SU-DHL-6 (cell line): ENCODE data around the gene LMO7.
A peak's percentile ranks its signal among the peaks of the same experiment; 100 is the strongest.

Experiments
- H2AFZ ChIP-seq: fragments of 200-600 bp; sonication (generic); 2 replicates; pipeline ENCODE4 v1.6.1; 2014; ENCODE audit warnings: low read depth, mild to moderate bottlenecking, moderate library complexity, mixed read lengths, antibody characterized with exemption, low read length; ENCODE audit not compliant: severe bottlenecking
- H3F3A ChIP-seq: fragments of 200-600 bp; shearing (Covaris generic); 2 replicates; pipeline ENCODE4 v1.6.0; 2016; ENCODE audit warnings: antibody characterized with exemption, mild to moderate bottlenecking; ENCODE audit not compliant: insufficient read depth
- H3K27ac ChIP-seq: fragments of 200-600 bp; sonication (generic); 2 replicates; pipeline ENCODE4 v1.5.1; 2016; ENCODE audit warnings: low read depth, mild to moderate bottlenecking, low read length, moderate library complexity, mixed read lengths
- H3K27me3 ChIP-seq: fragments of 200-600 bp; sonication (generic), shearing (Covaris generic); 2 replicates; pipeline ENCODE4 v1.6.0; 2014; ENCODE audit warnings: mild to moderate bottlenecking, low read length
- H3K36me3 ChIP-seq: fragments of 200-600 bp; sonication (generic); 2 replicates; pipeline ENCODE4 v1.6.1; 2014; ENCODE audit warnings: mild to moderate bottlenecking, low read length, mixed read lengths
- H3K4me2 ChIP-seq: fragments of 300-600, 200-600 bp; shearing (Covaris generic), sonication (generic); 2 replicates; pipeline ENCODE4 v1.6.0; 2014; ENCODE audit warnings: low read length, low read depth, mild to moderate bottlenecking; ENCODE audit not compliant: poor library complexity, severe bottlenecking
- H3K4me3 ChIP-seq: fragments of 200-600 bp; sonication (generic); 2 replicates; pipeline ENCODE4 v1.5.1; 2014; ENCODE audit warnings: antibody characterized with exemption, low read length, mild to moderate bottlenecking, mixed read lengths; ENCODE audit not compliant: insufficient read depth, poor library complexity, severe bottlenecking
- H3K79me2 ChIP-seq: fragments of 200-600 bp; sonication (generic); 2 replicates; pipeline ENCODE4 v1.6.1; 2014; ENCODE audit warnings: mild to moderate bottlenecking, low read length, moderate library complexity; ENCODE audit not compliant: insufficient read depth
- H3K9ac ChIP-seq: fragments of 200-600 bp; sonication (generic); 2 replicates; pipeline ENCODE4 v1.7.0; 2014; ENCODE audit warnings: mild to moderate bottlenecking, low read length
- H3K9me2 ChIP-seq: fragments of 200-600 bp; sonication (generic); replicated peaks from 2 replicates; pipeline ENCODE4 v1.6.1; 2014; ENCODE audit warnings: low read length; ENCODE audit not compliant: insufficient read depth
- H3K9me3 ChIP-seq: fragments of 200-600 bp; sonication (generic); 2 replicates; pipeline ENCODE4 v1.6.1; 2014; ENCODE audit warnings: low read length, mixed read lengths; ENCODE audit not compliant: insufficient read depth
- H4K20me1 ChIP-seq: fragments of 200-600 bp; sonication (generic); 2 replicates; pipeline ENCODE4 v1.6.1; 2014; ENCODE audit warnings: low read depth, mild to moderate bottlenecking, antibody characterized with exemption, low read length, moderate library complexity, mixed read lengths
- CTCF ChIP-seq: fragments of 200-600 bp; sonication (generic); IDR thresholded peaks from one replicate; pipeline ENCODE4 v1.5.1; 2017; ENCODE audit warnings: antibody characterized with exemption, mild to moderate bottlenecking, low read length, moderate library complexity; ENCODE audit not compliant: insufficient read depth, poor library complexity, severe bottlenecking
- EZH2phosphoT487 ChIP-seq: fragments of 200-600 bp; sonication (generic), shearing (Covaris generic); conservative IDR thresholded peaks from 2 replicates; pipeline ENCODE4 v1.6.1; 2018; ENCODE audit warnings: mild to moderate bottlenecking, antibody characterized with exemption, low read length, moderate library complexity, mixed read lengths

The LMO7 gene

GRCh38 chr13:75876142-75877050 is 240.3 kb downstream of the LMO7 start:
- Histone ChIP-seq H3K36me3 (no peaks in the 10 kb centered on the region), H3K9ac (no peak overlapping the region), H3K27ac (no peak overlapping the region), H3K79me2 (no peaks in the 10 kb centered on the region), H3K4me3 (no peak overlapping the region), H3K9me2 (no peaks in the 10 kb centered on the region), H3K9me3 (no peaks in the 10 kb centered on the region), H2AFZ (no peak overlapping the region), H4K20me1 (no peaks in the 10 kb centered on the region), H3F3A (no peaks in the 10 kb centered on the region), H3K4me2 (no peak overlapping the region), H3K27me3 (no peaks in the 10 kb centered on the region)
- peak; percentile 97 for TF ChIP-seq CTCF
- TF ChIP-seq EZH2phosphoT487, result no peak

GRCh38 chr13:75877071-75877470 is 240.9 kb downstream of the LMO7 start:
- H3K79me2 ChIP-seq, result no peaks in the 10 kb centered on the region
- H3K4me2 ChIP-seq, result no peak overlapping the region
- H3K27ac ChIP-seq, result no peak overlapping the region
- no peaks in the 10 kb centered on the region for H4K20me1 ChIP-seq
- no peaks in the 10 kb centered on the region for H3K27me3 ChIP-seq
- H2AFZ ChIP-seq, result no peak overlapping the region
- no peaks in the 10 kb centered on the region for H3K36me3 ChIP-seq
- H3K9me3 ChIP-seq, result no peaks in the 10 kb centered on the region
- no peaks in the 10 kb centered on the region for H3K9me2 ChIP-seq
- no peak overlapping the region for H3K9ac ChIP-seq
- H3K4me3 ChIP-seq, result no peak overlapping the region
- H3F3A ChIP-seq, result no peaks in the 10 kb centered on the region
- TF ChIP-seq EZH2phosphoT487 (no peak), CTCF (no peak)

GRCh38 chr13:75879656-75880055 is 243.5 kb downstream of the LMO7 start:
- Histone ChIP-seq H3K9me2 (no peaks in the 10 kb centered on the region), H3K27me3 (no peaks in the 10 kb centered on the region), H4K20me1 (no peaks in the 10 kb centered on the region), H3K9me3 (no peaks in the 10 kb centered on the region), H3K27ac (no peak overlapping the region), H3K4me2 (no peak overlapping the region), H2AFZ (no peak overlapping the region), H3K79me2 (no peaks in the 10 kb centered on the region), H3F3A (no peaks in the 10 kb centered on the region), H3K9ac (no peak overlapping the region), H3K36me3 (no peaks in the 10 kb centered on the region), H3K4me3 (no peak overlapping the region)
- no peak for TF ChIP-seq EZH2phosphoT487
- TF ChIP-seq CTCF, result no peak
